HG02852 (cell line): ENCODE measurements around the gene SDF2L1.

Experiments used
- ATAC-seq: cut with Tn5 transposase; IDR thresholded peaks from one replicate; pipeline ENCODE4 v1.9.1; 2021; ENCODE audit warnings: mild to moderate bottlenecking, moderate library complexity; ENCODE audit not compliant: unreplicated experiment

The SDF2L1 gene

GRCh38 chr22:21621025-21621424 is 21.1 kb upstream of the SDF2L1 start:
- ATAC-seq, result no peak

GRCh38 chr22:21622011-21622918 is 19.8 kb upstream of the SDF2L1 start:
- ATAC-seq, result no peak

- ATAC-seq, result no peak
Observed at GRCh38 chr22:21622919-21623647, 19.0 kb upstream of the SDF2L1 start.

- ATAC-seq, result no peak
Observed at GRCh38 chr22:21623648-21623970, 18.5 kb upstream of the SDF2L1 start.

- no peak for ATAC-seq
Observed at GRCh38 chr22:21624120-21624879, 17.8 kb upstream of the SDF2L1 start.

- ATAC-seq, result no peak
Observed at GRCh38 chr22:21624880-21625791, 17.0 kb upstream of the SDF2L1 start.

- no peak for ATAC-seq
Observed at GRCh38 chr22:21626073-21626734, 15.9 kb upstream of the SDF2L1 start.

- ATAC-seq, result no peak
Observed at GRCh38 chr22:21626735-21627469, 15.2 kb upstream of the SDF2L1 start.

GRCh38 chr22:21628386-21629254 is 13.5 kb upstream of the SDF2L1 start:
- no peak for ATAC-seq

- peak; percentile 77 for ATAC-seq
Observed at GRCh38 chr22:21629255-21630149, 12.6 kb upstream of the SDF2L1 start, which contains the start of gene YDJC. Gene YDJC, minus strand, starts transcription at chr22:21630022. Its CDS starts 8 bp downstream, at chr22:21630014.

GRCh38 chr22:21631025-21631424 is 11.1 kb upstream of the SDF2L1 start:
- ATAC-seq, result no peak

- no peak for ATAC-seq
Observed at GRCh38 chr22:21632237-21632895, 9.7 kb upstream of the SDF2L1 start, which contains the start of gene CCDC116. Gene CCDC116, plus strand, starts transcription at chr22:21632760. Its CDS starts 422 bp downstream, at chr22:21633182.

- no peak for ATAC-seq
Observed at GRCh38 chr22:21632931-21633330, 9.2 kb upstream of the SDF2L1 start.

GRCh38 chr22:21633481-21633880 is 8.6 kb upstream of the SDF2L1 start:
- ATAC-seq, result no peak

GRCh38 chr22:21634081-21634480 is 8.0 kb upstream of the SDF2L1 start:
- no peak for ATAC-seq

- ATAC-seq, result no peak
Observed at GRCh38 chr22:21634844-21635243, 7.3 kb upstream of the SDF2L1 start.
